Fibroblast of lung (primary cell): ENCODE measurements around the gene S100A4. TPM values are rescaled to one million over a fixed set of nuclear protein-coding genes. Genes with fewer than 3 reads are reported as not detected.

Experiments
- DNase-seq, 2 donors: peaks; one replicate each; pipeline versions ENCODE4 v3.0.0 to v3.0.0-alpha.2; 2010; ENCODE audit warnings: low read depth in 2 of 2
- H2AFZ ChIP-seq: 2 replicates; pipeline ENCODE4 v1.5.1; 2012; ENCODE audit warnings: low read length, control low read depth, inconsistent platforms
- H3K27ac ChIP-seq: 2 replicates; pipeline ENCODE4 v1.5.1; 2011; ENCODE audit warnings: low read length, control low read depth; ENCODE audit not compliant: insufficient read depth
- H3K27me3 ChIP-seq: 2 replicates; pipeline ENCODE4 v1.5.1; 2011; ENCODE audit warnings: mild to moderate bottlenecking, low read length; ENCODE audit not compliant: control insufficient read depth, insufficient read depth
- H3K36me3 ChIP-seq: 2 replicates; pipeline ENCODE4 v1.5.1; 2011; ENCODE audit warnings: low read length; ENCODE audit not compliant: control insufficient read depth, insufficient read depth
- H3K4me1 ChIP-seq: 2 replicates; pipeline ENCODE4 v1.5.1; 2011; ENCODE audit warnings: low read length; ENCODE audit not compliant: control insufficient read depth, insufficient read depth; ENCODE audit errors: extremely low read depth
- H3K4me2 ChIP-seq: 2 replicates; pipeline ENCODE4 v1.5.1; 2011; ENCODE audit warnings: low read length, control low read depth; ENCODE audit not compliant: insufficient read depth; ENCODE audit errors: extremely low read depth
- H3K4me3 ChIP-seq, 4 experiments: fragments of 200-600 bp in 1 of 4; sonication (generic) in 1 of 4; replicated peaks in 1 of 4; 2 replicates each; pipeline ENCODE4 v1.5.1; 2011 to 2016; ENCODE audit warnings: low read length in 4 of 4, low read depth in 3 of 4, mild to moderate bottlenecking in 3 of 4, control low read depth in 2 of 4, inconsistent platforms in 1 of 4, mixed read lengths in 1 of 4; ENCODE audit not compliant: insufficient read depth in 1 of 4; ENCODE audit errors: control extremely low read depth in 1 of 4
- H3K79me2 ChIP-seq: 2 replicates; pipeline ENCODE4 v1.5.1; 2012; ENCODE audit warnings: mild to moderate bottlenecking, low read length, inconsistent platforms; ENCODE audit not compliant: control insufficient read depth, insufficient read depth
- H3K9ac ChIP-seq: 2 replicates; pipeline ENCODE4 v1.5.1; 2011; ENCODE audit warnings: mild to moderate bottlenecking, low read length, control low read depth; ENCODE audit not compliant: insufficient read depth
- H3K9me3 ChIP-seq: 2 replicates; pipeline ENCODE4 v1.5.1; 2012; ENCODE audit warnings: low read depth, low read length; ENCODE audit not compliant: control insufficient read depth, insufficient read depth
- H4K20me1 ChIP-seq: 2 replicates; pipeline ENCODE4 v1.5.1; 2011; ENCODE audit warnings: low read length; ENCODE audit not compliant: control insufficient read depth, insufficient read depth; ENCODE audit errors: extremely low read depth
- EZH2 ChIP-seq: IDR thresholded peaks from 2 replicates; pipeline ENCODE4 v1.5.1; 2012; ENCODE audit warnings: low read length, control low read depth, mild to moderate bottlenecking; ENCODE audit errors: missing control alignments
- polyA plus RNA-seq, 2 donors: library from polyadenylated mRNA; depleted of rRNA in 1 of 2; stranded (reverse) in 1 of 2; unstranded in 1 of 2; fragments of >200 nt; gene quantifications; 2 replicates each; pipeline ENCODE4 v1.2.1, GENCODE V29; 2011 to 2012; ENCODE audit warnings: missing spikeins in 1 of 2
- total RNA-seq: library from RNA; depleted of rRNA; stranded (reverse); fragments of >200 nt; gene quantifications from 2 replicates; pipeline ENCODE4 v1.2.1, GENCODE V29; 2014
- TF ChIP-seq, protein P1 (sequence below), 2 donors: IDR thresholded peaks in 1 of 2; conservative IDR thresholded peaks in 1 of 2; 1 replicate in 1 of 2; 2 replicates in 1 of 2; pipeline ENCODE4 v1.5.1; 2011 to 2012; ENCODE audit warnings: low read length in 2 of 2, control low read depth in 1 of 2, inconsistent platforms in 1 of 2, low read depth in 1 of 2, mild to moderate bottlenecking in 1 of 2

Gene S100A4
- total and polyA plus RNA-seq, 2 donors (not counting 1 experiment from before 2014, with no cell fraction given), result 287 to 371 TPM

DNA sequence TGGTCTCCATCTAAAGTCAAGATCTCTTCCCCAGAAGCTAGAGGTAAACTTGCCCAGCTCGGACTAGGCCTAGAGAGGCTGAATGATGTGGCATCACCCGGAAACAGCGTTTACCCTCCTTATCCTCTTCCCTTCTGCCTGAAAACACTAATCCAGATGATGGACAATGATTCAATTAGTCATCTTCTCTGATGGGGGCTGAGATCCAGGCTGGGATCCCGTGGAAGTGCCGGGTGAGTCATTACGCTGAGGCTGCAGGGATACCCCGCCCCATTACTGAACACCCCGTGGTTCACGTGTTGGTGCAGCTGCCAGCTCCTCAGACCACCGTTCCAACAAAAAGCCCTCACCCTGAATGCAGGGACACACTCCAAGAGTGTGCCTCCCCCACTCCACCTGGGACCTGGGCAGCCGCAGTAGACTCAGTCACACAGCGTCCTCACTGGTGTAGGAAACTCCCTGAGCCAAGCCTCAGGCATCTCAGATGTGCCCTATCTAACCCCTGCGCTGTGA lies 11.9 kb downstream of the S100A4 start:
- Histone ChIP-seq H4K20me1 (no peaks in the 10 kb centered on the region), H3K27me3 (no peaks in the 10 kb centered on the region), H3K4me3 (peak overlapping the region; percentile 96 to 100 (median 98)), H3K4me1 (peaks cover 10% of the 10 kb centered on the region), H3K79me2 (peaks cover 23% of the 10 kb centered on the region), H3K9me3 (no peaks in the 10 kb centered on the region), H3K9ac (peak overlapping the region; percentile 93), H3K4me2 (peak overlapping the region; percentile 86), H3K36me3 (peaks cover 6% of the 10 kb centered on the region), H2AFZ (no peak overlapping the region), H3K27ac (peak overlapping the region; percentile 98)
- peak; percentile 87 to 93 for DNase-seq
- no peak for TF ChIP-seq EZH2
- TF ChIP-seq, protein P1, sequence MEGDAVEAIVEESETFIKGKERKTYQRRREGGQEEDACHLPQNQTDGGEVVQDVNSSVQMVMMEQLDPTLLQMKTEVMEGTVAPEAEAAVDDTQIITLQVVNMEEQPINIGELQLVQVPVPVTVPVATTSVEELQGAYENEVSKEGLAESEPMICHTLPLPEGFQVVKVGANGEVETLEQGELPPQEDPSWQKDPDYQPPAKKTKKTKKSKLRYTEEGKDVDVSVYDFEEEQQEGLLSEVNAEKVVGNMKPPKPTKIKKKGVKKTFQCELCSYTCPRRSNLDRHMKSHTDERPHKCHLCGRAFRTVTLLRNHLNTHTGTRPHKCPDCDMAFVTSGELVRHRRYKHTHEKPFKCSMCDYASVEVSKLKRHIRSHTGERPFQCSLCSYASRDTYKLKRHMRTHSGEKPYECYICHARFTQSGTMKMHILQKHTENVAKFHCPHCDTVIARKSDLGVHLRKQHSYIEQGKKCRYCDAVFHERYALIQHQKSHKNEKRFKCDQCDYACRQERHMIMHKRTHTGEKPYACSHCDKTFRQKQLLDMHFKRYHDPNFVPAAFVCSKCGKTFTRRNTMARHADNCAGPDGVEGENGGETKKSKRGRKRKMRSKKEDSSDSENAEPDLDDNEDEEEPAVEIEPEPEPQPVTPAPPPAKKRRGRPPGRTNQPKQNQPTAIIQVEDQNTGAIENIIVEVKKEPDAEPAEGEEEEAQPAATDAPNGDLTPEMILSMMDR (conservative IDR thresholded peaks at IDR 0.05 in 1 of 2, IDR thresholded peaks at IDR 0.05 in 1 of 2; ENCODE audit: low read depth in 1 of 2, low read length in 2 of 2), result no peak

DNA sequence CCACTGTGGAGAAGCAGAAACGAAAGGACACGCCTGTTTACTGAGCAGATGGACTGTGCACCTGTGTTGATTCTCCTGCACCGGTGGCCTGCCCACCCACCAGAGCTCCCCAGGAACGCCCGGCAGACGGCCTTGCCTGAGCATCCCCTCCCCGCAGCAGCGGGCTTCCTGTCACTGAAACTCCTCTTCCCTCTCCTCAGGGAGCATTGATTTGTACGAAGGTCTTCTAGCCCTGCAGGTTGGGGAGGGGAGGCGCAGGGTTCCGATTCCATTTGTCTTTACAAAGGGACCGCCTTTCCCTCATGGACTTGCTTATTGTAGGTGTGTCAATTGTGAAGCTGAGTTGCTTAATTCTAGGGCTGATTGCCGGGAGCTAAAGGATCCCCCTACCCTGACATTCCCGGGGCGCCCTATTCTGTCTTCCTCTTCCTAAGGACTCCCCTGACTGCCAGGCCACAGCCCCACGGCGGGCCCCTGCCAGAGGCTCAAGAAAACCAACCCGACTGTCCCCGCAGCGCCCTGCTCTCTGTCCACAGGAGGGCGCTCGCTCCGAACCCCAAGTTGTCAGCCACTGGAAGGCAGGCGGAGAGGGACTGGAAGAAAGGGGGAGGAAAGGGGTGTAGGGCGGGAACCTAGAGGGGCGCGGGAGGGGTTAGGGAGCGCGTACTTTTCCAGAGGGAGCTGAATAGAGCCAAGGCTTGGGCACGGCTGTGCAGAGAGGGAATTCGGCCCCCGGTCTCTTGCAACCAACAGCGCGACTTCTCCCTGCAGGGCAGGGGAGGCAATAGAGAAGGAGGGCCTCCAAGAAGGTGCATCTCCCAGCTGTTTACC lies 12.6 kb downstream of the S100A4 start:
- Histone ChIP-seq H3K4me2 (peak overlapping the region; percentile 86), H4K20me1 (no peaks in the 10 kb centered on the region), H3K27ac (peak overlapping the region; percentile 98), H3K36me3 (peaks cover 6% of the 10 kb centered on the region), H3K9me3 (no peaks in the 10 kb centered on the region), H3K4me1 (peaks cover 10% of the 10 kb centered on the region), H3K27me3 (no peaks in the 10 kb centered on the region), H2AFZ (no peak overlapping the region), H3K9ac (no peak overlapping the region), H3K79me2 (peaks cover 23% of the 10 kb centered on the region), H3K4me3 (peak overlapping the region; percentile 96 to 100 (median 98))
- DNase-seq, result peak; percentile 79 to 90
- TF ChIP-seq, protein P1 (conservative IDR thresholded peaks at IDR 0.05 in 1 of 2, IDR thresholded peaks at IDR 0.05 in 1 of 2; ENCODE audit: low read depth in 1 of 2, low read length in 2 of 2), result peak; percentile 85 to 88
- TF ChIP-seq EZH2, result no peak

DNA sequence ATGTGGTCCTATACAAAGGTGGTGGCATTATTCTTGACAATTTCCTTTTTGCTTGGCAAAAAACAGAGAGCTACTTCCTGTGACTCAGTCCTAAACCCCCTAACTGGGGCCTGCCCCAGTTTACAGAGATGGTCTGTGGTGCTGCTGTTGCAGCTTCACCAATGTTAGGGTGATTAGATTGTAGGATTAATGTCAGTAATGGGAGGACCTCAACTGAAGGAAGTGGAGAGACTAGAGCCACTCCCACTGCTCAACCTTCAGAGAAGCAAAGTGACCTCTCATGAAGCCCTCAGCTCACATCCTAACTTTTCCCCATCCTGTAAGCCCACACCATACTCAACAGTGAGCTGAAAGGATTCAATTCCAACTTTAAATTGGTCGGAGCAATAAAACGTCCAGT lies 13.4 kb downstream of the S100A4 start:
- DNase-seq, result no peak
- no peak for TF ChIP-seq EZH2
- TF ChIP-seq, protein P1 (conservative IDR thresholded peaks at IDR 0.05 in 1 of 2, IDR thresholded peaks at IDR 0.05 in 1 of 2; ENCODE audit: low read depth in 1 of 2, low read length in 2 of 2), result no peak
- Histone ChIP-seq H3K4me2 (no peak overlapping the region), H3K27me3 (no peaks in the 10 kb centered on the region), H2AFZ (no peak overlapping the region), H3K36me3 (peaks cover 6% of the 10 kb centered on the region), H3K79me2 (peaks cover 23% of the 10 kb centered on the region), H3K4me3 (no peak overlapping the region), H4K20me1 (no peaks in the 10 kb centered on the region), H3K27ac (no peak overlapping the region), H3K4me1 (peaks cover 10% of the 10 kb centered on the region), H3K9me3 (no peaks in the 10 kb centered on the region), H3K9ac (no peak overlapping the region)
